ENCODE results near the gene TYW1B.

GRCh38 chr7:72760602-72761001 is 67.4 kb downstream of the TYW1B start:
- TF ChIP-seq CTCF (IDR thresholded peaks at IDR 0.05) (no peak), POLR2A (IDR thresholded peaks at IDR 0.05) (no peak)
